A673 (cell line): ENCODE data around the gene OSBPL8. TPM values are rescaled to one million over a fixed set of nuclear protein-coding genes. Genes with fewer than 3 reads are reported as not detected.

Experiments used
- BruUV-seq: library from RNA; stranded (reverse); fragments of 400-500 nt; replicated peaks from 2 replicates; lab custom pipeline; 2021; lab: Mats Ljungman, UMichigan
- CTCF ChIA-PET: fragments of 300-600 bp; sonication (Branson Sonifier 250); formaldehyde crosslinking; loops from one replicate; lab custom pipeline; 2022; ENCODE audit warnings: antibody characterized with exemption; lab: Charles Lee
- POLR2A ChIA-PET: fragments of 300-600 bp; sonication (Branson Sonifier 250); formaldehyde crosslinking; loops from one replicate; lab custom pipeline; 2022; ENCODE audit warnings: antibody characterized with exemption; ENCODE audit not compliant: low non-redundant PET; lab: Charles Lee
- DNase-seq: peaks from one replicate; pipeline ENCODE4 v3.0.0-alpha.2; 2015; ENCODE audit warnings: low spot score
- H3K27ac ChIP-seq: fragments of 200-600 bp; sonication (generic); 2 replicates; pipeline ENCODE4 v1.5.1; 2016; ENCODE audit warnings: mixed run types, low read depth, mild to moderate bottlenecking, mixed read lengths, antibody characterized with exemption, low read length; ENCODE audit not compliant: poor library complexity, severe bottlenecking
- H3K27me3 ChIP-seq: fragments of 200-600 bp; sonication (generic); replicated peaks from 2 replicates; pipeline ENCODE4 v1.6.1; 2017; ENCODE audit warnings: mixed run types, low read depth, mild to moderate bottlenecking, mixed read lengths, antibody characterized with exemption, low read length; ENCODE audit not compliant: insufficient read depth, poor library complexity
- H3K36me3 ChIP-seq: fragments of 200-600 bp; sonication (generic); 2 replicates; pipeline ENCODE4 v1.6.1; 2016; ENCODE audit warnings: mixed run types, mild to moderate bottlenecking, mixed read lengths, antibody characterized with exemption, low read length; ENCODE audit not compliant: insufficient read depth, poor library complexity, severe bottlenecking
- H3K4me1 ChIP-seq: fragments of 200-600 bp; sonication (generic); 2 replicates; pipeline ENCODE4 v1.6.1; 2017; ENCODE audit warnings: mixed run types, mild to moderate bottlenecking, mixed read lengths, antibody characterized with exemption, low read length; ENCODE audit not compliant: insufficient read depth, poor library complexity, severe bottlenecking
- H3K4me3 ChIP-seq: fragments of 200-600 bp; sonication (generic); 2 replicates; pipeline ENCODE4 v1.5.1; 2016; ENCODE audit warnings: low read depth, mixed run types, mild to moderate bottlenecking, mixed read lengths, low read length; ENCODE audit not compliant: poor library complexity, severe bottlenecking
- H3K9me3 ChIP-seq: fragments of 200-600 bp; sonication (generic); 2 replicates; pipeline ENCODE4 v1.6.1; 2016; ENCODE audit warnings: mixed run types, low read depth, mild to moderate bottlenecking, mixed read lengths, antibody characterized with exemption, low read length; ENCODE audit not compliant: poor library complexity, severe bottlenecking
- CTCF ChIP-seq: fragments of 300-800, 200-600 bp; sonication (generic); conservative IDR thresholded peaks from 2 replicates; pipeline ENCODE4 v1.5.1; 2017; ENCODE audit warnings: low read depth, mild to moderate bottlenecking, antibody characterized with exemption, low read length, moderate library complexity, mixed read lengths
- EZH2 ChIP-seq: fragments of 200-600 bp; sonication (generic); IDR thresholded peaks from 2 replicates; pipeline ENCODE4 v1.6.1; 2017; ENCODE audit warnings: borderline replicate concordance, low read depth, mild to moderate bottlenecking, mixed read lengths, antibody characterized with exemption, low read length; ENCODE audit not compliant: poor library complexity, severe bottlenecking
- intact Hi-C: fragments of 100-400 bp; cut with micrococcal nuclease; formaldehyde crosslinking; loops from one replicate; pipeline ENCODE4 v1.10.0; 2022; ENCODE audit not compliant: unreplicated experiment
- total RNA-seq: library from RNA; stranded (reverse); gene quantifications from 2 replicates; pipeline ENCODE4 v1.2.3, GENCODE V29; 2021

OSBPL8 gene
- total RNA-seq, 1 experiment from 2014 or later, result 86.1 TPM

- no peak overlapping the region for H3K27ac ChIP-seq
- no peaks in the 10 kb centered on the region for H3K27me3 ChIP-seq
- peaks cover 4% of the 10 kb centered on the region for H3K36me3 ChIP-seq
- no peaks in the 10 kb centered on the region for H3K4me1 ChIP-seq
- BruUV-seq, result no TSS peak
- ChIA-PET POLR2A (no interaction called here), CTCF (no interaction called here)
- DNase-seq, result no peak
- TF ChIP-seq EZH2 (no peak), CTCF (no peak)
- H3K9me3 ChIP-seq, result peaks cover 5% of the 10 kb centered on the region
- intact Hi-C loops, result no loop called here
- H3K4me3 ChIP-seq, result no peak overlapping the region
Measured at GRCh38 chr12:76520348-76520747, 39.2 kb downstream of the OSBPL8 start.

DNA sequence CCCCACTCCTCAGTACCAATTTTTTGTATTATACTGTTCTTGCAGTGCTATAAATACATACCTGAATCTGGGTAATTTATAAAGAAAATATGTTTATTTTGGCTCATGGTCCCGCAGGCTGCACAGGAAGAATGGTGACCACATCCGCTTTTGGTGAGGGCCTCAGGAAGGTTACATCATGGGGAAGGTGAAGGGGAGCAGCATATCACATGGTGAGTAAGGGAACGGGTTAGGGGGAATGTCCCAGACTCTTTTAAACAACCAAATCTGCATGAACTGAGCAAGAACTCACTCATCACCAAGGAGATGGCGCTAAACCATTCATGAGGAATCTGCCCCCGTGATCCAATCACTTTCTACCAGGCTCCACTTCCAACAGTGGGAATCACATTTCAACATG is 40.0 kb downstream of the OSBPL8 start:
- Histone ChIP-seq H3K27me3 (no peaks in the 10 kb centered on the region), H3K36me3 (peaks cover 4% of the 10 kb centered on the region), H3K9me3 (peaks cover 5% of the 10 kb centered on the region), H3K27ac (no peak overlapping the region), H3K4me3 (no peak overlapping the region), H3K4me1 (no peaks in the 10 kb centered on the region)
- no TSS peak for BruUV-seq
- ChIA-PET POLR2A (interaction anchor here (0.6 kb wide), 1 partner anchor 9 kb away, joined by 3 read pairs; no protein-coding TSS in a partner anchor), CTCF (no interaction called here)
- intact Hi-C loops, result no loop called here
- no peak for DNase-seq
- TF ChIP-seq EZH2 (no peak), CTCF (no peak)

- intact Hi-C loops, result no loop called here
- H3K4me3 ChIP-seq, result no peak overlapping the region
- no peak for TF ChIP-seq EZH2
- no peak for TF ChIP-seq CTCF
- H3K27me3 ChIP-seq, result no peaks in the 10 kb centered on the region
- ChIA-PET CTCF (no interaction called here), POLR2A (no interaction called here)
- peaks cover 4% of the 10 kb centered on the region for H3K36me3 ChIP-seq
- no peak for DNase-seq
- no TSS peak for BruUV-seq
- H3K9me3 ChIP-seq, result peaks cover 3% of the 10 kb centered on the region
- H3K4me1 ChIP-seq, result no peaks in the 10 kb centered on the region
- H3K27ac ChIP-seq, result no peak overlapping the region
Measured at GRCh38 chr12:76518699-76519098, 40.9 kb downstream of the OSBPL8 start.
